K562 (cell line): ENCODE results near the gene FBXO17. TPM values are rescaled to one million over a fixed set of nuclear protein-coding genes. Genes with fewer than 3 reads are reported as not detected.

Source experiments
- CREB1 ChIP-seq, 2 experiments: sonication (generic) in 1 of 2; formaldehyde crosslinking in 1 of 2; IDR thresholded peaks; 2 replicates each; pipeline versions ENCODE4 v1.6.1 to v1.8.0; 2012 to 2022; ENCODE audit warnings: inconsistent platforms in 1 of 2, mild to moderate bottlenecking in 1 of 2, missing genetic modification reagents in 1 of 2, moderate library complexity in 1 of 2
- ETS1 ChIP-seq: conservative IDR thresholded peaks from 2 replicates; pipeline ENCODE4 v1.6.1; 2011; ENCODE audit warnings: low read depth, mild to moderate bottlenecking, low read length; ENCODE audit not compliant: control insufficient read depth
- HOXB6 ChIP-seq: fragments of 250-450 bp; sonication (Bioruptor Pico); IDR thresholded peaks from 2 replicates; pipeline ENCODE4 v1.5.1; 2022; ENCODE audit warnings: mild to moderate bottlenecking, borderline replicate concordance
- NBN ChIP-seq: fragments of 450-650 bp; IDR thresholded peaks from 2 replicates; pipeline ENCODE4 v1.6.1; 2016; ENCODE audit warnings: low read depth, mild to moderate bottlenecking
- NR2C2 ChIP-seq, 2 experiments: fragments of 200-800 bp in 1 of 2; sonication (Bioruptor generic) in 1 of 2; sonication (generic) in 1 of 2; formaldehyde crosslinking in 1 of 2; IDR thresholded peaks; 2 replicates each; pipeline versions ENCODE4 v1.6.1 to v1.8.0; 2016 to 2022; ENCODE audit warnings: mild to moderate bottlenecking in 1 of 2, missing compliant biosample characterization in 1 of 2, missing genetic modification characterization in 1 of 2, missing genetic modification reagents in 1 of 2
- STAT5B ChIP-seq: fragments of 250-450 bp; sonication (Bioruptor Pico); IDR thresholded peaks from 2 replicates; pipeline ENCODE4 v1.8.0; 2021; ENCODE audit warnings: mild to moderate bottlenecking, inconsistent platforms
- TARDBP ChIP-seq: fragments of 450-650 bp; IDR thresholded peaks from 2 replicates; pipeline ENCODE4 v1.6.1; 2016
- ZFPM2 ChIP-seq: fragments of 250-450 bp; sonication (Bioruptor Pico); IDR thresholded peaks from 2 replicates; pipeline ENCODE4 v1.5.1; 2022; ENCODE audit warnings: mild to moderate bottlenecking
- ZFX ChIP-seq: sonication (generic); formaldehyde crosslinking; IDR thresholded peaks from 2 replicates; pipeline ENCODE4 v1.8.0; 2022; ENCODE audit warnings: mild to moderate bottlenecking, missing genetic modification reagents, moderate library complexity
- ZKSCAN8 ChIP-seq: fragments of 200-800 bp; sonication (Bioruptor generic); IDR thresholded peaks from 2 replicates; pipeline ENCODE4 v1.6.1; 2016; ENCODE audit warnings: missing genetic modification characterization, missing compliant biosample characterization
- polyA plus RNA-seq, 8 experiments: library from polyadenylated mRNA; depleted of rRNA in 4 of 8; stranded (reverse) in 5 of 8; unstranded in 3 of 8; fragments of >200 nt; fragmentation: Nextera tagmentation in 2 of 8; fragmentation: Illumina TruSeq in 1 of 8; extraction: Ambion mirVana in 2 of 8; extraction: Trizol in 1 of 8; gene quantifications; 2 replicates each; pipeline versions ENCODE4 v1.2.1 to v1.2.3, GENCODE V29; 2011 to 2014; ENCODE audit warnings: inconsistent platforms in 1 of 8, missing spikeins in 1 of 8
- total RNA-seq, 7 experiments: library from RNA; depleted of rRNA in 6 of 7; stranded (reverse); fragments of >200 nt in 6 of 7; fragmentation: Illumina TruSeq in 2 of 7; extraction: Trizol in 2 of 7; gene quantifications; 2 replicates each; pipeline versions ENCODE4 v1.2.1 to v1.2.3, GENCODE V29; 2011 to 2021; ENCODE audit warnings: low replicate concordance in 1 of 7
- TF ChIP-seq, protein P1 (sequence below): sonication (generic); formaldehyde crosslinking; IDR thresholded peaks from 2 replicates; pipeline ENCODE4 v1.8.0; 2023; ENCODE audit warnings: missing genetic modification reagents, mild to moderate bottlenecking, borderline replicate concordance
- TF ChIP-seq, protein P2 (sequence below): fragments of 450-650 bp; IDR thresholded peaks from 2 replicates; pipeline ENCODE4 v1.6.1; 2016; ENCODE audit warnings: mild to moderate bottlenecking

FBXO17 gene
- total and polyA plus RNA-seq, 9 of the 15 experiments (the other 6 are each of a cell fraction or from before 2014, with no cell fraction given) = 4.1 to 27.1 (median 19.0) TPM

DNA sequence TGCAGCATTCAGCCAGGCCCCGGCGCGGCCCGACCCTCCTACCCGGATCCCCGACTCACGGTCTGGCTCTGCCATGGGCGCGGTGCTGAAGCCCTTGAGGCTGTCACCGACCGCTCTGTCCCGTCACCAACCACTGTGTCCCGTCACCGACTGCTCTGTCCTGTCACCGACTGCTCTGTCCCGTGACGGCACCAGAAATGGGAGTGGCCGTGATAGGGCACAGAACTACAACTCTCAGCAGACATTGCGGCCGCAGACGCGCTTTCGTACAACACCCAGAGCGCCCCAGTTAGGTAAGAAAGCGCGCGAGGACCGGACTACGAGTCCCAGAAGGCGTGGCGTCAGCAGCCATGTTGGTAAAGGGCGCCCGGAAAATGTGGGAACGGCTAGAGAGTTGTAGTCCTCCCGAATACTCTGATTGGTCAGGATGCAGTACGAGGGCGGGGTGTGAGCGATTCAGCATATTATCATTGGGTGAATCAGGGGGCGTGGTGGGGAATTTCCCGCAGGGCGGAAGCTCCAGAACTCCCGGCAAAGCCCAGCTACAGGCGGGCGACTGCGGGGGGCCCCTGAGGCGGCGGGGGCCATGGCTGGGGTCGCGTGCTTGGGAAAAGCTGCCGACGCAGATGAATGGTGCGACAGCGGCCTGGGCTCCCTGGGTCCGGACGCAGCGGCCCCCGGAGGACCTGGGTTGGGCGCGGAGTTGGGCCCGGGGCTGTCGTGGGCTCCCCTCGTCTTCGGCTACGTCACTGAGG lies 75.9 kb downstream of the FBXO17 start, which contains the start of the genes NFKBIB and SIRT2 (continued):
- TF ChIP-seq NR2C2 (CRISPR knock-in tag; IDR thresholded peaks at IDR 0.05) (peak; percentile 78), NR2C2 (tag; IDR thresholded peaks at IDR 0.05) (peak; percentile 94), ETS1 (peak; percentile 100), STAT5B (CRISPR knock-in tag) (no peak), HOXB6 (no peak), TARDBP (peak; percentile 98), ZKSCAN8 (CRISPR knock-in tag) (no peak), CREB1 (IDR thresholded peaks at IDR 0.05) (peak; percentile 99), CREB1 (CRISPR knock-in tag; IDR thresholded peaks at IDR 0.05) (peak; percentile 98), NBN (peak; percentile 44), ZFPM2 (0 out of 2 replicates have a peak, but pooled peaks have one; percentile 25), ZFX (CRISPR knock-in tag) (peak; percentile 81)
- TF ChIP-seq, protein P1, sequence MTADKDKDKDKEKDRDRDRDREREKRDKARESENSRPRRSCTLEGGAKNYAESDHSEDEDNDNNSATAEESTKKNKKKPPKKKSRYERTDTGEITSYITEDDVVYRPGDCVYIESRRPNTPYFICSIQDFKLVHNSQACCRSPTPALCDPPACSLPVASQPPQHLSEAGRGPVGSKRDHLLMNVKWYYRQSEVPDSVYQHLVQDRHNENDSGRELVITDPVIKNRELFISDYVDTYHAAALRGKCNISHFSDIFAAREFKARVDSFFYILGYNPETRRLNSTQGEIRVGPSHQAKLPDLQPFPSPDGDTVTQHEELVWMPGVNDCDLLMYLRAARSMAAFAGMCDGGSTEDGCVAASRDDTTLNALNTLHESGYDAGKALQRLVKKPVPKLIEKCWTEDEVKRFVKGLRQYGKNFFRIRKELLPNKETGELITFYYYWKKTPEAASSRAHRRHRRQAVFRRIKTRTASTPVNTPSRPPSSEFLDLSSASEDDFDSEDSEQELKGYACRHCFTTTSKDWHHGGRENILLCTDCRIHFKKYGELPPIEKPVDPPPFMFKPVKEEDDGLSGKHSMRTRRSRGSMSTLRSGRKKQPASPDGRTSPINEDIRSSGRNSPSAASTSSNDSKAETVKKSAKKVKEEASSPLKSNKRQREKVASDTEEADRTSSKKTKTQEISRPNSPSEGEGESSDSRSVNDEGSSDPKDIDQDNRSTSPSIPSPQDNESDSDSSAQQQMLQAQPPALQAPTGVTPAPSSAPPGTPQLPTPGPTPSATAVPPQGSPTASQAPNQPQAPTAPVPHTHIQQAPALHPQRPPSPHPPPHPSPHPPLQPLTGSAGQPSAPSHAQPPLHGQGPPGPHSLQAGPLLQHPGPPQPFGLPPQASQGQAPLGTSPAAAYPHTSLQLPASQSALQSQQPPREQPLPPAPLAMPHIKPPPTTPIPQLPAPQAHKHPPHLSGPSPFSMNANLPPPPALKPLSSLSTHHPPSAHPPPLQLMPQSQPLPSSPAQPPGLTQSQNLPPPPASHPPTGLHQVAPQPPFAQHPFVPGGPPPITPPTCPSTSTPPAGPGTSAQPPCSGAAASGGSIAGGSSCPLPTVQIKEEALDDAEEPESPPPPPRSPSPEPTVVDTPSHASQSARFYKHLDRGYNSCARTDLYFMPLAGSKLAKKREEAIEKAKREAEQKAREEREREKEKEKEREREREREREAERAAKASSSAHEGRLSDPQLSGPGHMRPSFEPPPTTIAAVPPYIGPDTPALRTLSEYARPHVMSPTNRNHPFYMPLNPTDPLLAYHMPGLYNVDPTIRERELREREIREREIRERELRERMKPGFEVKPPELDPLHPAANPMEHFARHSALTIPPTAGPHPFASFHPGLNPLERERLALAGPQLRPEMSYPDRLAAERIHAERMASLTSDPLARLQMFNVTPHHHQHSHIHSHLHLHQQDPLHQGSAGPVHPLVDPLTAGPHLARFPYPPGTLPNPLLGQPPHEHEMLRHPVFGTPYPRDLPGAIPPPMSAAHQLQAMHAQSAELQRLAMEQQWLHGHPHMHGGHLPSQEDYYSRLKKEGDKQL (CRISPR knock-in tag) = no peak
- TF ChIP-seq, protein P2, sequence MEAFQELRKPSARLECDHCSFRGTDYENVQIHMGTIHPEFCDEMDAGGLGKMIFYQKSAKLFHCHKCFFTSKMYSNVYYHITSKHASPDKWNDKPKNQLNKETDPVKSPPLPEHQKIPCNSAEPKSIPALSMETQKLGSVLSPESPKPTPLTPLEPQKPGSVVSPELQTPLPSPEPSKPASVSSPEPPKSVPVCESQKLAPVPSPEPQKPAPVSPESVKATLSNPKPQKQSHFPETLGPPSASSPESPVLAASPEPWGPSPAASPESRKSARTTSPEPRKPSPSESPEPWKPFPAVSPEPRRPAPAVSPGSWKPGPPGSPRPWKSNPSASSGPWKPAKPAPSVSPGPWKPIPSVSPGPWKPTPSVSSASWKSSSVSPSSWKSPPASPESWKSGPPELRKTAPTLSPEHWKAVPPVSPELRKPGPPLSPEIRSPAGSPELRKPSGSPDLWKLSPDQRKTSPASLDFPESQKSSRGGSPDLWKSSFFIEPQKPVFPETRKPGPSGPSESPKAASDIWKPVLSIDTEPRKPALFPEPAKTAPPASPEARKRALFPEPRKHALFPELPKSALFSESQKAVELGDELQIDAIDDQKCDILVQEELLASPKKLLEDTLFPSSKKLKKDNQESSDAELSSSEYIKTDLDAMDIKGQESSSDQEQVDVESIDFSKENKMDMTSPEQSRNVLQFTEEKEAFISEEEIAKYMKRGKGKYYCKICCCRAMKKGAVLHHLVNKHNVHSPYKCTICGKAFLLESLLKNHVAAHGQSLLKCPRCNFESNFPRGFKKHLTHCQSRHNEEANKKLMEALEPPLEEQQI = no peak
